HG02571 (cell line): ENCODE data around the gene NRCAM.

Experiments
- ATAC-seq: cut with Tn5 transposase; IDR thresholded peaks from one replicate; pipeline ENCODE4 v1.9.1; 2021; ENCODE audit warnings: mild to moderate bottlenecking, moderate library complexity; ENCODE audit not compliant: unreplicated experiment

The NRCAM gene

DNA sequence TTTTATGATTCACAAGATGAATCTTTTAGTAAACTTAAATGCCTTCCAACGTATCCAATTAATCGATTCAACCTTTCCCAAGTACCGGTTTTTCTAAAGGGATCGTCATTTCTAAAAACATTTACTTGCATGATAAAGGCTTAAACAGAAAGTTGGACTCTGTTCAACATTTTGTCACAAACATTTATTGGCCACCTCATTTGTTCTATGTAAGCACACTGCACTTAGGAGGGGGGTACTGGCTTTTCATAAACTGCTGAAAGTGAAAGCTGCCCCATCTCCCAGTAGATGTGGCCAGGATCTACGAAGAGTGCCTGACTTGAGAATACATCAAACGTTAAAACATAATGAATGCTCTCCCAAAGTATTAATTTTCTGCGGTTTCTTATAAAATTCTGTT is 288.8 kb downstream of the NRCAM start:
- ATAC-seq = no peak

DNA sequence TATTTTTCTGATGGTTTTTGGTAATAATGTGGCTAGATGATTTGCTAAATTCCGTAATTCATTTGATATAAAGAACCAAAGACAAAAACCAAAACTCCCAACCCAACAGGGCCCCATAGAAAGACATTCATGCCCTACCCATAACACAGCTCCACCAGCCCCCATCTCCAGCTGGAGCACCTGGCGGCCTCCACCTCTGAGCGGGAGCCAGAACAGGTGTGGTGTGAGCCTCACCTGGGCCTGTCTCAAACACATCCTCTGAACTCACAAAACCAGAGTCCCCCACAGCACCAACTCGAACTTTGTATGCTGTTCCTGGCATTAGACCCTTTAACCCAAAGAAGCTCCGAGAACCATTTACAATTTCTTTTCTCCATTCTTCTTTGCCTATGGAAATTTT is 289.5 kb downstream of the NRCAM start:
- ATAC-seq = no peak

DNA sequence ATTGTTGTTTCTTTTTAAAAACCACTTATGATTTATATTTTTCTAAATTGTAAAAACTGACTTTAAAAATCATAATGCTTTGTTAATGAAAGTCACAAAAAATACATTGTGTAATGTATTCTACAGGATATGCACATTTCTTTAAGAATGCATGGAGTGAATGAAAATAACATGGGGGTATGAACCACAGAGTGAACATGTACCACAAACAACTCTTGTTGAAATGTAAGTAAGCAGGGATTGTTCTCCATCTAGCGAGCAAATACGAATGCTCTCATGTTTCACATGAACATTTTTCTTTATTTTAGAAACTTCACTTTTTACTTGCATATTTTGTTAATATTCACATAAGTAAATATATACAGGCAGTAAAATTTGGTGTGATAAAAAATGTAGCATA is 290.5 kb downstream of the NRCAM start:
- ATAC-seq = no peak

DNA sequence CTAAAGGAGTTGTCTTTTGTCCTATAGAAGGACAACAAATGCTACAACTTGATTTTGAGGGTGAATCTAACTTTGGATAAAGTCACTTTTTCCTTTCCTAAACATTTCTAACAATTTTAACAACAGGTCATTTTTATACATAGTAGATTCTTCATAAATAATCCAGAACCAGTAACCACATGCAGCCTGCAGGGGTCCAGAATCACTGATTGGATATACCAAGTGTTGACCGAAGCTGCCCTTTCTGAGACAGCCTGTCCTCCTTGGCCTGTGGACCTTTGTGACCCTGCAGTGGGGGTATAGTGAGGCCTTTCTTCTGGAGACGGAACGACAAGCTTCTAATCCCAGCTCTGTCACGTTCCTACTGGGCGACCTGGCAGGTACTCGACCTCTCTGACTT is 291.3 kb downstream of the NRCAM start:
- ATAC-seq = no peak

DNA sequence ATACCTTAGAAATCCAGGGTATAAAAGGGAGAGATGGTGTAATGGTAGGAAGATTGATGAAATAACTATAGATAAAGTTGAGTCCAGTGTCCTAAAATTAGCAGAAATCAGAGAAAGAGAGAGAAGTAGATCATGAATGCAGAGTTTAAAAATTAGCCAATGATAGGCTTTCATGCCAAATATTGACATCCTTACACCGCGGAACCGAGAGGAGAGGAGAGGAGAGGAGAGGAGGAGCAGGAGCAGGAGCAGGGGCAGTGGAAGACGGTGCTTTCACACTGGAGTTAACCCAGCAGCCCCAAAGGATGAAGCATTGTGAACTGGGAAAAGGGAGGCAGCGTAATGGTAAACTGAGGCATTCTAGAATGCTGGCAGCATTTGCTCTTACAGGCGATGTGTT is 291.9 kb downstream of the NRCAM start:
- ATAC-seq = no peak

DNA sequence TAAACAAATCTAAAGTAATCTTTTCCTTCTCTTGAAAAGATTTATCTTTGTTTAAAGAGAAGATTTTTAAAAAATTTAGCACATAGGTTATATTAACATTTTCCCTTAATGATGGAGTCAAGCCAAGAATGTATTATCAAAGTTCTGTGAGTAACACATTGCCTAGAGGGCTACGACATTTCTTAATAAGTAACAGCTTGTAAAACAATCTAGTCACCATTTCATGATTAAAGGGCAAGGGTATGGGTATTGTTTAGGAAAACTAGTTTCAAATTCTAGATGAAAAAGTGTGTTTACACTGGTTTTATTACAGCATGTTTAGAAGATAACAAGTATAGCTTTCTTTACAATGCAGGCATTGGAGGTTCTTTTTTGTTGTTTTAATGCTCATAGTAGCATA is 297.5 kb downstream of the NRCAM start:
- no peak for ATAC-seq

DNA sequence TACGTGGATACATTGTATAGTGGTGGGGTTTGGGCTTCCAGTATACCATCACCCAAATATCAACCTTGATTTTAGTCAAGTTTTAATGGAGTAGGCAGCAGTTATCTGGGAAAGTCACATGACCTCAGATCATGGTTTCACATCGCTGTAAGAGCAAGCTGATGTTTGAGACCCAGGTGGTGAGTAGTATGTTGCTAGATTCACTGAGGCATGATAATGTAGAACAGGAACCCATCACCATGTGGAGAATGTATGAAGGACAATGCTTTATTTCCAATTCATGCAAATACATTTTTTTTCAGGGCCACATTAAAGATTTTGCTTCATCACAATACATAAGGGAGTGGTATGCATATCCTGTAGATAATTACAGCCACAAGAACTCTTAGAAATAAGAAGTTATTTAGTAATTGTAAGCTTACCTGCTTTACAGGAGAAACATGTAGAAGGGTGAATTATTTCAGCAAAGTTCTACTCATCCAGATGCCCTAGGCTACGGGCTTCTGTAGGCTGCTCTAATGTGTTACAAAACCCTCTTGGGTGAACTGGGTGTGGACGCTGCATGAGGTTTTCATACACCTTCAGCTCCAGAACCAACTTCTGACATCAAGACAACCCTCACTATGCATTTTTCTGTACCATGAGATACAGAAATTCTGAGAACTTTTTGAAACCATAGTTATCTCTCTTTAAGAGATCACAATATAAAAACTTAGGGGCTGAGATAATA is 298.5 kb downstream of the NRCAM start:
- no peak for ATAC-seq

DNA sequence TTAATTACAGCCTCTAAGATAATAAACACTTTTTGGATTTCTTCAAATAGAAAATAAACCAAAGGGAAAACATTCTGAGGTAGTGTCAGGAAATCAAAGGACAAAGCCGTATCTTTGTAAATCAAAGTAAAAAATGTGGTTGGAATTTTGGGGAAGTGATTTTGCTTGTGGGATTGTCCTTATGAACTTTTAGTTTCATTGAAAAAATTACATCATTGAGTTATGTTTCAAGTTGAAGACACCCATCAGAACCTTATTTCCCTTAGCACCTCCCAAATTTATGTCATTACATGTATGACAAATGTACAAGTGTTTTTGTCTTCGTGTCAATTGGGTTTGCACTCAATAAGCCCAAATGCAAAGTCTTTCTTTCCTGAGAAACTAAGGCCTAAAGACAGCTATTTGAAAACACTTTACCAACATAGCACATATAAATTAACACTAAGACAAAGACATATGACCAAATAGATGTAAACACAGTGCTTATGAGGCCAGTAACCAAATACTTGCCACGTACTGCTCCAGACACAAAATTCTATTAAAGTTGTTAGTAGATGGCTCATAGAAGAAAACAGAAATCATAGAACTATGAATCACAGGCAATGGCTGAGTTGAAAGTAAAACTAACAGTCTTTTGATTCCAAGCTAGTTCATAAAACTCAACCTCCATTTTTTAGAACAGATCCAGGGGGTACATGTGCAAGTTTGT is 299.2 kb downstream of the NRCAM start:
- ATAC-seq = no peak

DNA sequence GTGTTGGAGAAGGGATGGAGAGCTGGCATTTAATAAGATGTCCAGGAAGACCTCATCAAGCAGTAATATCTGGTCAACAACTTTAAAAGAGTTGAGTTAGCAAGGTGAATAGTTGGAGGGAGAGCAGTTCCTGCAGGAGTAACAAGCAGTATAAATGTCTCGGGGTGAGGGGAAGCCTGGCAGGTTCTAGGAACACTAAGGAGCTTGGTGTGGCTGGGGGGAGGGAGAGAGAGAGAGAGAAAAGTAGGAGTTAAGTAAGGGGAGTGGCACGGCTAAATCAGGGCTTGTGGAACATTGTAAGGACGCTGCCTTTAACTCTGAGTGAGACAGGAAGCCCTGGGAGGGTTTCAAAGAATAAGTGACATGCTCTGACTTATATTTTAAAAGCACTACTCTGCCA is 304.0 kb downstream of the NRCAM start:
- ATAC-seq = no peak

DNA sequence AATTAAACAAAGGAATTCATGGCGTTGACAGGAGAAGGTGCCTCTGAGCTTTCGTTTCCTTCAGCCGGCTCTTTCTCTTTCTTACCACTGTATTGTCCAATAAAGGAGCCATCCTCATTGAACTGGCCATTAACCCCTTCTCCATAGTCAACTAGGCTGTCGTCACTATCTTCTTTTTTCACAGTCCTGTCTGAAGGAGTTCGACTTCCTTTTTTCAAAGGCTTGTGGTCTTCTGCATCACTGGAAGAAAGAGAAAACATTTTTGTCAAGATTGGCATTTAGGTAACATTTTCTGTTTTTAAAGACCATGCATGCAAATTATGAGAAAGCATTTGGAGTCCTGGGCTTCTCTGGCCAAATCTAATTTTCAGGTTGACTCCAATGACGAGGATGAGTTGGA is 306.3 kb downstream of the NRCAM start:
- ATAC-seq = no peak

DNA sequence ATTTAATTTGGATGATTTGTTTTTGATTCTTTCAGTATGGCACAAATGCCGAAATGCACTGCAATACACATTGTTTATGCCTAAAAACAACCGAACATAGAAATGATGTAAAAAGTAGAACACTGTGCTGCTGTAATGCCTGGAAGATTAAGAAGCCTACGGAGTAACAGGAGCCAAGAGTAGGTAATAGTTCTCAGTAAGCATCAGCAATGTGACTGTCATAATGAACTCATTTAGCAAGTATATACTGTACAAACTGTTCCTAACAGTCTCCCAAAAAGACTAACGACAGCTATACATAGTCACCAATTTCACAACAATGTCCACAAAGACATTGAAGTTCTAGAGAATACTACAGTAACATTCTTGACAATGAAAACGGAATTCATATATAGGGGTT is 307.1 kb downstream of the NRCAM start:
- ATAC-seq = no peak

DNA sequence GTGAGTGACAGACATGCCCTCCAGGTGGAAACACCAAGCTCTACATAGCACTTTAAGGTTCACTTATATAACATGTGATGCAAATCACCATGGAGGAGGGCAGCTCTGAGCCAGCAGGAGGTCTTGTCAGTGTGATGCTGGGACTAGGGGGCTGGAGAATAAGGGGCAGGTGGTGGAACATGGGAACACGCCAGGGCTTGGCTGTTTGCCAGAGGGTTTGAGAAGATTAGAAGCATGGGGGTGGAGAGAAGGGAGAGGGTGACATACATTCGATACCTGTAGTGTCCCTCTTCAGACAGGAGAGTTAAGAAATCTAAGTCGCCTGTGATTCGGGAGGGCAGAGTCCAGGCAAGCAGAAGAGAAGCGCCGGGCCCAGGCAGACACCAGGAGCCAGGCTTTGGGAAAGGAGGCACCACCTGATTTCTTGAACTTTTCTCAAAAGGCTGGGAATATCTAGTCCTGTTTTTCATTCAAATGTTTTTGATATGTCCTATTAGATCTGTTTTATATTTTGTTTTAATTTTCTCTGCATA is 309.1 kb downstream of the NRCAM start:
- ATAC-seq = no peak

DNA sequence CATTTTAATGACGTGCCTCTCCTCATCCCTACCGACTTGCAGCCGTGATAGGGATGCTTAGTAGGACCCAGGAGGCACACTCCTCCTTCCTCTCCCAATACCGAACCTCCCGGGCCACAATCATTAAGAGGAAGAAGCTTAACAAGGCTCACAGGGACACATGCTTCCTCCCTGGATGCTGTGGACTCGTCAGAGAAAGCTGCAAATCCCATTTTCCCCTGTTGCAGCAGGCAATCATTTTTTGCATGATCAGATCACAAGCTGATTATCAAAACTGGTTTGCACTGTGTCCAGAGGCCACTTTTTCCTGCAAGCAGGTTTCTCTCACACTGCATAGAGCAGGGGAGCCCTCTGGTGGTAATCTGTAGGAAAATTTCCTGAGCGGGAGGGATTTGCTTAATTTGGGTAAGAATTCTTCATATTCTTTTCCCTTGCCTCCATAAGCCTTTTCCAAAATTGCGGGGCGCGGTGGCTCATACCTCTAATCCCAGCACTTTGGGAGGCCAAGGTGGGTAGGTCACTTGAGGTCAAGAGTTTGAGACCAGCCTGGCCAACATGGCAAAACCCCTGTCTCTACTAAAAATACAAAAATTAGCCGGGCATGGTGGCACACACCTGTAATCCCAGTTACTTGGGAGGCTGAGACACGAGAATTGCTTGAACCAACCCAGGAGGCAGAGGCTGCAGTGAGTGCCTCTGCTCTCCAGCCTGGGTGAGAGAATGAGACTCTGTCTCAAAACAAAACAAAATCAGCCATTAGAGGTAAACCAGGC is 310.0 kb downstream of the NRCAM start:
- no peak for ATAC-seq

DNA sequence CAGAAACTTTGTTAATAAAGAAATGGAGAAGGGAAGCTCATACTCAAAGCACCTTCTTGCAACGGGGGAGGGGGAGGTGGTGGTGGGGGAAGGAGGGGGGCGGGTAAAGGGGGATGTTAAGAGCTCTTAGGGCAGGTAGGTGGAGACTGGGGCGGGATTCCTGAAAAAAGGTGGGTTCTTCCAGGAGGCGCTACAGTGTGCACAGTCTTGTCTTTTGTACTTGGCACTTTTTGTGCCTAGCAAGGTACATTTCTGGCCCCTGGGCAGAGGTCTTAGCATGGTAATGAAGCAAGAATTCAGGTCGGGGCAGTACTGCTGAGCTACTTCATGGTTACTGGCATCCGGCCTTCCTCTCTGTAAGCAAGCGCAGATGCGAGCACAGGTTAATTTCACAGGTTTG is 310.8 kb downstream of the NRCAM start:
- no peak for ATAC-seq

DNA sequence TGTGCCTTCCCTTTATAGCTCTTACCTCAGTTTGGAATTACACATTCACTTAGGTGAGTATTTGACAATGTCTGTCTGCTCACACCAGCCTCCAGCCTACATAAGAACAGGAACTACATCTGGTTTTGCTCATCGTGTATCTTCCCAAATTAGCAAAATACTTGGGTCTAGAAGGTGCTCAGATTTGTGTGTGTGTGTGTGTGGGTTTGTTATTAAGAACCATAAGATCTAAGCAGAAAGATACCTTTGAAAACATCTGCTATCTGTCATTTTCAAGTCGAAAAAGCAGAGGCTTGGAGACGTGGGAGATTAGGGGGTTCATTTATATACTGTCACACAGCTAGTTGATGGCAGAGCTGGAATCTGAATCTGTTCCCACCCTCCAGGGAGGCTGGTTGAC is 311.3 kb downstream of the NRCAM start:
- ATAC-seq = no peak

DNA sequence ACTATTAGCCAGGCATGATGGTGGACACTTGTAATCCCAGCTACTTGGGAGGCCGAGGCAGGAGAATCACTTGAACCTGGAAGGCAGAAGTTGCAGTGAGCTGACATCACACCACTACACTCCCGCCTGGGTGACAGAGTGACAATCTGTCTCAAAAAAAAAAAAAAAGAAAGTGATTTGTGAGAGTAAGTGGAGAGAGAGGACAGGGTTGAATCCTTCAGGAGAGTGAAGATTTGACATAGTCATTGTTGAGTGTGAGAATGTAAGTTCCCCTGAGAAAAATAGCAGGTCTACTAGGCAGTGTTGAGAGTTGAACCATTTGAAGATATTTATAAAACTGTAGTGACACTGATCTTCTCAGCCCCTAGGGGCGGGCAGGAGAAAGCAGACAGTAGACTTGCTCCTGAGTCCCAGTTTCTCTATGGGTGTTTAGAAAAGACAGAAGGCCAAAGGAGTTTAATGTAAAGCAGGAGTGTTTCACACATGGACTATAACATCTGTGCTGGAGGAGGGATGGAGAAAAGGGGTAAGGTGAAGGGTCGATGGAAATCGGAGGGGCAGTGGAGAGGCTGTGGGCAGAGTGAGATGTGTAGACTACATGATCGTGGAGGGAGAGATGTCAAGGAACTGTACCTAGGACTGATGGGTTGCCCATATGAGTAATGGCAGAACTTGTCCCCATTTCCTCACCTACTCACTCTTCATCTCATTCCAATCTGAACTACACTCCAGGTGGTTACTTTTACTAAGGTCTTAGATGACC is 312.4 kb downstream of the NRCAM start:
- no peak for ATAC-seq

DNA sequence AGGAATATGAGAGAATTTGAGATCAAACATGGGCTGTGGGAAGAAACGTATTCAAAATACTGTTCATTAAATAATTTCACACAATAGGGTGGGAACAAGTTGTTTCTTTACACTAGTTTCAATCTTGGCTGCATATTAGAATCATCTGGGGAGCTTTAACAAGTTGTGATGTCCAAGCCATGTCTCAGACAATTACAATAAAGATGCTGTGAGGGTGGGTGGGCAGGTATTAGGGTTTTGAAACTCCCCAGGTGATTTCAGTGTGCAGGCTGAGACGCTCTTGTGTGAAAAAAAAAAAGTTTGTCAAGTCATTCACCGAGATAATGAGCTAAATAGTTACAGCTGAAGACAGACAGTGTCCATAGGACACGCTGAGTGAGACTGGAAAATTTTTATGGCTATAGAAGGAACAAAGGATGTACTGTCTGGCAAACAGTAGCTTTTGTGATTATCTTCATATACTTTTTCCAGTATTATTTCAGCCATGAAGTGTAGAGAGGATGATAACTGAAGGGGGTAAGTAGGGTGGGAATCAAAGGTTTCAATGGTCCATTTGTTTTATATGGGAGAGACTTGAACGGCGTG is 313.5 kb downstream of the NRCAM start:
- no peak for ATAC-seq

DNA sequence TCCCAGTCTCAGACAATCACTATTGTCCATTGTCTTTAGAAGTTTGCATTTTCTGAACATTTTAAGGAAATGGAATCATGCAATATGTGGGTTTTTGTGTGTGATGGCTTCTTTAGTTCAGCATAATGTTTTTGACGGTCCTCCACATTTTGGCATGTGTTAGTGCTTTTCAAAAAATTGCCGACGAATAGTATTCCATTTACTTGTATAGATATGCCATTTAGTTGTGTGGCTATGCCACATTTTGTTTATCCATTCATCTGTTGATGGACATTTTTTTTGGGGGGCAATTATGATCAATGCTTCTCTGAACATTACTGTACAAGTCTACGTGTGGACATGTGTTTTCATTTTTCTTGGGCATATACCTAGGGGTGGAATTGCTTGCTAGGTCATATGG is 314.1 kb downstream of the NRCAM start:
- no peak for ATAC-seq

DNA sequence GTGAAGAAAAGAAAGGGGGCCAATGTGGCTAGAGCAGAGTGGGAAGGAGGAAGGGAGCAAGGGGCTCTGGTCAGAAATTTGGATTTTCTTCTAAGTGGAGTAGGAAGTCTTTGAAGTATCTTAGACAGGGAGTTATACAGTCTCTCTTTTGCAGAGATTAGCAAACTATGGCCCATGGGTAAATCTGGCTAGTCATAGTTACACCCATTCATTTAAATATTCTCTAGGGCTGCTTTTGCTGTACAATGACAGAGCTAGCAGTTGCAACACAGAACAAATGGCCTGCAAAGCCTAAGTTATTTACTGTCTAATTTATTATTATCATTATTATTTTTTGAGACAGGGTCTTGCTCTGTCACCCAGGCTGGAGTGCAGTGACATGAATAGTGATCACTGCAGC is 315.6 kb downstream of the NRCAM start:
- ATAC-seq = no peak

DNA sequence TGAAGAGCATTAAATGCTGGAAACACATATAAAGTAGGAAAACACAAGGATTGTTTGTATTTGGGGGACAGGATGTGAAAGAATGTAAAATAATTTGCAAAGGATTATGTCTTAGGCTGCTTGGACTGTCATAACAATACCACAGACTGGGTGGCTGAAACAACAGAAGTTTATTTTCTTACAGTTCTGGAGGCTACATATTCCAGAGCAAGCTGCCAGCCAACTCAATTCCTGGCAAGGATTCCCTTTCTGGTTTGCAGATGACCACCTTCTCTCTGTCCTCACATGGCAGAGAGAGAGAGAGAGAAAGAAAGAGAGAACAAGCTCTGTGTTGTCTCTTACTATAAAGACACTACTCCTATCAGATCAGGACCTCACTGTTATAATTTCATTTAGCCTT is 317.3 kb downstream of the NRCAM start:
- ATAC-seq = no peak

DNA sequence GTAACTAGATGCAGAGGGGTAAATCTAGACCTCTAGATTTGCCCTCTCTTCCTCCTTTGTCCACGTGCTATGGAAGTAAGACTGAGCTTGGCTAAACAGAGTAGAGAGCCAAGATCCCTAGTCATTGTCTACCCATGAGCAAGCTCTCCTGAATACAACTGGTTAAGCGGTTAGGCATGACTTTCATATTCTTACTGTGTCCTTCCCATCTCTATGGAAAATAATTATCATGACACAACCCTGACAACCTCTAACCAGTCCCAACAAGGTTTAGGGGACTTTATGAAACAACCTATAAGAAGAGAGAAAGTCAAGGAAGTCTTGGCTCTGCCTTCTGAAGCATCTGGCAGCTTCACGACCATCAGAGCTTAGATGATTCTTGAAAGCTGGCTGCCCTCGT is 318.2 kb downstream of the NRCAM start:
- ATAC-seq = no peak
